Urothelium cell line (cell line): ENCODE results near the gene MXD4.

ENCODE experiments used
- DNase-seq: peaks from one replicate; pipeline ENCODE4 v3.0.0; 2011; ENCODE audit warnings: low spot score, mixed read lengths
- FAIRE-seq: peaks from 2 replicates; lab custom pipeline; 2011; peaks lifted over from hg19 to GRCh38; lab: Jason Lieb, UNC

MXD4 gene

DNA sequence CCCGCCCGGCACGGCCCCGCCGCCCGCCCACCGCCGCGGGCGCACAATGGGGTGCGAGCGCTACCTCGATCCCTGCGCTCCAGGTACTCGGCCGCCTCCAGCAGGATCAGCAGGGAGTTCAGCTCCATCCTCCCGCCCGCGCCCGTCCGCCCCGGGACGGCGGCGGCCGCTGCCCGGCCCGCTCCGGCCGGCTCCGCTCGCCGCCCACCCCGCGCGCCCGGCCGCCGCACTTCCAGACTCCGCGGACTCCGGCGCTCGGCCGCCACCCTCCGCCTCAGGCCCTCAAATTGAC lies at the start of gene MXD4:
Gene MXD4, minus strand, starts transcription at position 257 of the 292 bp plus-strand sequence. Its CDS starts 129 bp downstream, at position 128.
- DNase-seq: no peak
- no peak for FAIRE-seq

GRCh38 chr4:2306773-2307410 lies 45.0 kb upstream of the MXD4 start:
- FAIRE-seq (no peak), DNase-seq (no peak)

DNA sequence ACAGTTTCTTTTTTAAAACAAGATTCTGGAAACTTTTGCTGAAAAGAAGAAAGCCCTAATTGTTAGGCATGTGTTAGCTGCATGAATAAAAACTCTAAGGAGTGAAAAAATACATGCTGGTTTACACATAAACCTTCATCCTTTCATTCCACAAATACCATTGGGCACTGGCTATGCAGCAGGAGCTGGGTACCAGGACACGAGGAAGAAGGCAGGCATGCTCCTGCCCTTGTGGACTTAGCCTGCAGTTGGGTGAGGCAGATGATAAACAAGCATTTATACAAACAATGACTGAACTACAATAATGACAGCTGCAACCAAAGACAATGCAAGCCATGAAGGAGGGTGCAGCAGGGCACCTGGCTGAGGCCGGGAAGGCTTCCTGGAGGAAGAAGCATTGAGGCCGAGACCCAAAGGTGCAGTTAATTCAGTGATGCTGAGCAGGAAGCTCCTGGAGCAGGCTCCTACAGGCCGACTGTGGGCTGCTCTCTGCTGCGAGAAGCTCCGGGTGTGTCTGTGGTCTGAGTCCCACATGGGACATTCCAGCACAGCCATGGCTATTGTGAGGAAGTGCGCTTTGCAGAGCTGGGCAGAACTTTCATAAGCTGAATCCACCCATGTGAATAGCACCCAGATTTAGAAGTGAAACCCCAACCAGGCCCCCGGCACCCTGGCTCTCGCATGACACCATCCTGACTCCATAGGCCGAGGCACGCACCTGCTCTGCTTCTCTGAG lies 44.0 kb upstream of the MXD4 start:
- DNase-seq (no peak), FAIRE-seq (no peak)

GRCh38 chr4:2304877-2305561 lies 43.1 kb upstream of the MXD4 start:
- DNase-seq: no peak
- no peak for FAIRE-seq

DNA sequence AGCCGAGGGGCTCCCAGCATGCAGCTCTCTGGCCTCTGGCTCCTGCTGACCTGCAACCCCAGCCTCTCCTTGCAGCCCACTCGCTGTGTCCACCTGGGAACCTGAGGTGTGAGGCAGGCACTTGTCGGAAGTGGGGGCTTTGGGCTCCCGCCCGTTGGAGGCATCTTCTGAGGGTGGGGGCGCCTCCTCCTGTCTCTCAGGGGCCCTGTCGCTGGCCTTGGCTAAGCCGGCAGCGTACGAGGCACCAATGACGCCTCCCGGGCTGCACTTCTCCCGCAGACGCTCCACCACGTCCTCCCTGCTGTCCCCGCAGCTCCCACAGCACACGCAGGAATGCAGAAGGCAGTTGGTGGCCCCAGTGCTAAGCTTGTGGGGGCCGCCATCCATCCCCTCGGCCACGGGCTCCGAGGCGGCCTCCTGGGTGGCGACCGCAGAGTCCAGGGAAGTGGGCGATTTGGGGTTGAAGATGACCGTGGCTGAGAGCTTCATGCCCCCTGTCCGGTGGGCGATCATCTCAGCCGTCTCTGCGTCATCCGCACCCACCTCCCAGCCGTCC lies 42.5 kb upstream of the MXD4 start:
- FAIRE-seq (no peak), DNase-seq (no peak)

GRCh38 chr4:2303686-2304320 lies 41.9 kb upstream of the MXD4 start:
- FAIRE-seq (no peak), DNase-seq (no peak)

- no peak for DNase-seq
- no peak for FAIRE-seq
Observed at GRCh38 chr4:2303121-2303685, 41.3 kb upstream of the MXD4 start.

GRCh38 chr4:2302387-2303119 lies 40.6 kb upstream of the MXD4 start:
- FAIRE-seq (no peak), DNase-seq (no peak)

- FAIRE-seq (no peak), DNase-seq (no peak)
Observed at GRCh38 chr4:2301806-2302205, 39.9 kb upstream of the MXD4 start.

- DNase-seq (no peak), FAIRE-seq (no peak)
Observed at GRCh38 chr4:2301225-2301642, 39.3 kb upstream of the MXD4 start.

- no peak for DNase-seq
- no peak for FAIRE-seq
Observed at GRCh38 chr4:2300431-2301224, 38.7 kb upstream of the MXD4 start.

GRCh38 chr4:2299794-2300193 lies 37.9 kb upstream of the MXD4 start:
- FAIRE-seq: no peak
- DNase-seq: no peak

- DNase-seq (no peak), FAIRE-seq (no peak)
Observed at GRCh38 chr4:2298532-2298991, 36.7 kb upstream of the MXD4 start.

DNA sequence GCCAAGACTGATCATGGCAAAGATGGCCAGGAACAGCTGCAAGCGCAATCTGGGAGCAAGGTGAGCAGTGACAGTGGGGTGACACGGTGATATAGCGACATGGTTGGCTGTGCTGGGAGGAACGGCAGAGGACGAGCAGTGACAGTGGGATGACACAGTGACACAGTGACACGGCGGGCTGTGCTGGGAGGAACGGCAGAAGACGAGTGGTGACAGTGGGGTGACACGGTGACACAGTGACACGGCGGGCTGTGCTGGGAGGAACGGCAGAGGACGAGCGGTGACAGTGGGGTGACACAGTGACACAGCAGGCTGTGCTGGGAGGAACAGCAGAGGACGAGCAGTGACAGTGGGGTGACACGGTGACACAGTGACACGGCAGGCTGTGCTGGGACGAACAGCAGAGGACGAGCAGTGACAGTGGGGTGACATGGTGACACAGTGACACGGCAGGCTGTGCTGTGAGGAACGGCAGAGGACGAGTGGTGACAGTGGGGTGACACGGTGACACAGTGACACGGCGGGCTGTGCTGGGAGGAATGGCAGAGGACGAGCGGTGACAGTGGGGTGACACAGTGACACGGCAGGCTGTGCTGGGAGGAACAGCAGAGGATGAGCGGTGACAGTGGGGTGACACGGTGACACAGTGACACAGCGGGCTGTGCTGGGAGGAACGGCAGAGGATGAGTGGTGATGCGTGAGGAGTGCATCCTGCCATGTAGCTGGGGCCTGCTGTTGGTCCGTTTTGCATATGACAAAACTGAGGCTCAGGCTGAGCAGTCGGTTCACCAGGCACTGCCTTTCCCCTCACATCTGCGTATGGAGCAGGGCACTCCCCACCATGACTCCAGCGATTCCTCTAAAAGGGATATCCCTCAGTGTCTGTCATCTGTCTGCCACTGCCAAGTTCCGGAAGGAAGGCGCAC lies 36.0 kb upstream of the MXD4 start:
- FAIRE-seq (peak; percentile 71), DNase-seq (no peak)

- DNase-seq (no peak), FAIRE-seq (no peak)
Observed at GRCh38 chr4:2296631-2297601, 35.0 kb upstream of the MXD4 start.

- DNase-seq: no peak
- FAIRE-seq: no peak
Observed at GRCh38 chr4:2295900-2296442, 34.1 kb upstream of the MXD4 start.

GRCh38 chr4:2295500-2295899 lies 33.6 kb upstream of the MXD4 start:
- no peak for DNase-seq
- FAIRE-seq: no peak
